GM10847 (cell line): ENCODE data around the gene ZFP1.

ENCODE experiments used
- POLR2A ChIP-seq: IDR thresholded peaks from 2 replicates; pipeline ENCODE4 v1.6.1; 2011; ENCODE audit not compliant: insufficient read length; ENCODE audit errors: extremely low read depth

The ZFP1 gene

DNA sequence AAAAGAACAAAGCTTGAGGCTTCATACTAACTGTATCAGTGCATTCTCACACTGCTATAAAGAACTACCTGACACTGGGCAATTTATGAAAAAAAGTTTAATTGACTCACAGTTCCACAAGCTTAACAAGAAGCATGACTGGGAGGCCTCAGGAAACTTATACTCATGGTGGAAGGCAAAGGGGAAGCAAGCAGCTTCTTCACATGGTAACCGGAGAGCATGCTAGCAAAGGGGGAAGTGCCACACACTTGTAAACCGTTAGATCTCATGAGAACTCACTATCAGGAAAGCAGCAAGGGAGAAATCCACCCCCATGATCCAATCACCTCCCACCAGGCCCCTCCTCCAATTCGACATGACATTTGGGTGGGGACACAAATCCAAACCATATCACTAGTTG, 33.3 kb downstream of the ZFP1 start:
- TF ChIP-seq POLR2A: no peak

DNA sequence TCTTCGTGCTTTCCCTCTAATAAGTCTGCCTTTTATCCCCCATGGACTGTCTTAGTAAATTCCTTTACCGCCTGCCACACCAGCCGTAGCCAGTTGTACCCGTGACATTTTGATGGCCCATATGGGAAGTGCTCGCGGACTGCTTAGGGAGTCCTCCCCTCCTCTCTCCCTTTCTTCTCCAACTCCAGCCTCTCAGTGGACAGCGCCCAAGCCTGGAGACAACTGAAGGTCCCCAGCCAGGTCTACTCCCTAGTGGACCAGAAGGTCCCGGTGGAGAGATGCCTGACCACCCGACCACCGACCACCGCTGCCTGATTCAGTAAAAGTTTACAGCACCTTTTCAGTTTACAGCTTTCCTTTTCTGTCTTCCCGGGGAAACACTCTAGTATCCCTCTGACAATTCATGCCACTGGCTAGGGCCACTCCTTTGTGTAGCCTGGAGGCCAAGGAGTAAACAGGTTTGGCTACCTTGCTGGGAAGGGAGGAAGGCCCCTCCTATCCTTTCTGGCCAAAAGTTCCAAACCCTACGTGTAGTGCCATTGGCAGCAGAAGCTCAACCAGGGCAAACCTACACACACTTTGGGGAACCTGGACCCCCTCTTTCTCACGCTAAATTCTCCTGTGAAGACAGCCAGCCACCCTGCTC, 40.6 kb downstream of the ZFP1 start:
- TF ChIP-seq POLR2A: no peak

DNA sequence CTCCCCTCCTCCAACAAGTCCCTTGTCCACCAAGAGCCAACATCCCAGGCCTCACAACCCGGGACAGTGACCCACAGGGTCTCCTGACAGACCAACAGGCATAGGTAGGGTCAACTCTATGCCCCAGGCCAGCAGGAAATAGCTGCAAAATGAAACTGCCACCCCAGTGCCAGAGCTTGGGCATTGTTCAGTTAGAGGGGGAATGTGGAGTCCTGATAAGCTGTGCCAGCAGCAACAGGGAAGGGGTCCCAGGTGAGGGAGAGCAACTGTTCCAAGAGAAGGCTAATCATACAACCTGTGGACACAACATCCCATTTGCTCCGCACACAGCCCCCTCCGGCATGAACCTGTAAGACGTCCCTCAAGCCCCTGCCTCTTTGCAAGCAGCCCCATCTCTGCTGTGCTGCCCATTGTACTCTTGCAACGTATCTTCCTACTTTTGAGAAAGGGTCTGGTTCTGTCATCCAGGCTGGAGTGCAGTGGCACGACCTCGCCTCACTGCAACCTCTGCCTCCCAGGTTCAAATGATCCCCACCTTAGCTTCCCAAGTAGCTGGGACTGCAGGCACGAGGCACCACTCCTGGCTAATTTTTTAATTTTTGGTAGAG, 41.4 kb downstream of the ZFP1 start:
- no peak for TF ChIP-seq POLR2A

DNA sequence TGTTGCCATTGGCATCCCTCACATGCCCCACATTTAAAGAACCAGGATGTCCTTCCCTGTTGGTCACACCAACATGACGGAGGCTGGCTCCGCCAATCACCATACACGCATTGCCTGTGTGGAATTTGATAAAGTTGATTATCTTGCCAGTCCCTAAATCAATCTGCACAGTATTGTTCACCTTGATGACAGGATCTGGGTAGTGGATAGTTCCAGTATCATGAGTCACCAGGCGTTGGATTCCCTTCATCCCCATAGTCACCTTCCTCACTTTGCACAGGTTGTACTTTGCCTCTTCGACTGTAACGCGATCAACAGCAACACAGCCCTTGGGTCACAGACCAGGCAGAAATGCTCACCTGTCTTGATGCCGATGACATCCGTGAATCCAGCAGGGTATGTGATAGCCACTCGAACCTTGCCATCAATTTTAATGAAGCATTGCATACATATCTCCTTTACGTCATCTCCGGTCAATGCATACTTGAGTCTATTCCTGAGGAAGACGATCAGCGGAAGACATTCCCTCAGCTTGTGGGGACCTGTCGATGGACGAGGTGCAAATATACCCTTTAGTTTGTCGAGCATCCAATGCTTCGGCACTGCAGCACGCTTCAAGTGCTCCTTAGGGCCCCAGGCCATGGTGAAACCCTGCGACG, 44.4 kb downstream of the ZFP1 start:
- no peak for TF ChIP-seq POLR2A

DNA sequence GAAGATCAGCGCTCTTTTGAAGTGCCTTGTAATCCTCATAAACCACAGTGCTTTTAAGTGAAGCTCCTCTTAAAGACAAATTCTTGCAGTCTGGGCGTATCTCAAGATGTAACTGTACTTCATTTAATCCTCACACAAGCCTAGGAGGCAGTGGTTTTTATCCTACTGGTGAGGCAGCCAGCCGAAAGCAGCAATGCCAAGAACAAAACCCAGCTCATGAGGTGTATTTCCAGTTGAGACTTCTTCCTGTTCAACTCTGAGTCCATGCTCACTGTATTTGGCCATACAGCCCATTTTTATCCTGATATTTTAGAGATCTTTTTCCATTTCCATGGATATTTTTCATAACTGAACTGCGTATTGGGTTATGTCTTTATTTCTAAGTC, 44.9 kb downstream of the ZFP1 start:
- no peak for TF ChIP-seq POLR2A

DNA sequence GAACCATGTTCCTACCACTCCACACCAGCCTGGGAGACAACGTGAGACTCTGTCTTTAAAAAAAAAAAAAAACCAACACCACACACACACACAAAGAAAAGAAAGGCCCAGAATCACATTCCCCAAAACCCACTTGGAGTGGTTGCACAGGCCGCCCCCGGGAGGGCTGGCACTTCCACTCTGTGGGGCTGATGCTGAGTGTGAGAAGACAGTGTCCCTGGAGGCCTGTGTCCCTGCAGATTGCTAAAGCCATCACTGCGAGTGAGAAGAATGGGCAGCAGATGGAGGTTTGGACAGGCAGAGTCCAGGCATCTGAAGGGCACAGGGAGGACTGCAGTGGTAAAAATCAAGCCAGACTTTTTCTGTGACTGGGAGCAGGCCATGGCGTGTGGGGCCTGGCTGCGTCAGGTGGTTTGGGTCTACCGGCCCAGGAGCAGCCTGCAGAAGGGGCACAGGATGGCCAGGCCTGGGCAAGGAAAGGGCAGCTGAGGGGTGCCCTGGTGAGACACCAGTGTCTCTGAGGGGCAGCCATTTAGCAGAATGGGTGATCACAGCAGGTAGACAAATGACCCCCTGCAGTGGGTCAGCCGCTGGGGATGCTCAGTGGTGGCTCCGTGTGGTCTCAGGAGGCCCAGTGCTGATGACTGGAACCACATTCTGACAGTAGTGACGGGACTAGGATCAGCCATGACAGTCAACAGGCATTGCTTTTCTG, 45.6 kb downstream of the ZFP1 start:
- TF ChIP-seq POLR2A: no peak

DNA sequence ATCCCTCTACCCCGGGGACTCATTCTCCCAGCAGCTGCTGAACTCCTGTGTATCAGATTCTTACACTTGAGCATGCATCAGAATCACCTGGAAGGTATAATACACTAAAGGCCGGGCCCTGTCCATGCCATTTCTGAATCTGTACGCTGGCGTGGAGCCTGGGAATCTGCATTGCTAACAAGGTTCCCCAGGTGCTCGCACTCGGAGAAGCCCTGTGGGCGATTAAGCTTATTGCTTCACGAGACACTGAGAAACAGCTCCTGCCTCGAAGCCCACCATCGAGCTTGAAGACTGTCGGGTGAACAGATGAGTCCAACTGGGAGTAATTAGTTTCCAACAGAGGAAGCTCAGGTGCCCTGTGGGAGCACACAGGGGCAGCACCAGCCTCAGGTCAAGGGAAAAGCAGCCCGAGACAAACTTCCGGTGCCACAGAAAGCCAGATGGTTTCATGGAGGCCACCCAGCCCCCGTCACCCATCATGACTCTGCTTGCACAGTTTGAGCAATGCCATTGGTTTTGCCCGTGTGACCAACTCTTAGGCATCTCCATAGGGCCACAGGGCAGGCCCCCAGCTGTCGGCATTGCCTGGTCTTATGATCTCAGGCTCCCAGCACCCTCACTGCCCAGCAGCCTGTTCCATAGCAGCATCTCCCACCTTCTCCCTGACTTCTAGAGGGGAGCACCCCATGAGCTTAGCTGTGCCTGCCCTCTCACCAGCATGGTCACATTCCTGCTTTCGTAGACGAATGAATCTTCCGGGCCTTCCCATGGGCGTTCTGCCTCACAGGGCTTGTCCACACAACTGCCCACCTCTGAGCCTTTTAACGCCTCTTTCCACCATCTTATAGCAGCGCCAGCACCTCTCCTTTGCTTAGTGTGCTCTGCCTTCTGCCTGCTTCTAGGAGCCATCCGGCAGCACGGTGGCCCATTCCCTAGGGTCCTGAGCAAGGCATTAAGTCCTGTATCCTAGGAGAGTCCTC, 47.8 kb downstream of the ZFP1 start:
- TF ChIP-seq POLR2A: no peak

DNA sequence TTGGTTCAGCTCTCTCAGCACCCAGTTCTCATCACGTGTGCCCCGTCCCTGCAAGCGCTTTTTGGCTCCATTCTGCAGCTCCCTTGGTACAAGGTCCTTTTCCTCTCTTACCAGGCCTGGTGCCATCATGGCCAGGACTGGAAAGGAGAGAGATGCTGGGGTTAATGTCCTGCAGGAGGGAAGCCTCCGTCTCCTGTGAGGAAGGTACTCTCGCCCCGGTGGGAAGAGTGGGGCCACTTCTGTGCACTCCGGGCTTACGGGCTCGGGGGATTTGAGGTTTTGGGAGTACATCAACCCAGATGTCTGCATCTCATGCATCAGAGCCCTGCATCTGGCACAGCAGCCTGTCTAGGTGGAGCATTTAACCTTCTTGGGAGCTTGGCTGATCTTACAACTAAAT, 48.5 kb downstream of the ZFP1 start:
- TF ChIP-seq POLR2A: no peak

DNA sequence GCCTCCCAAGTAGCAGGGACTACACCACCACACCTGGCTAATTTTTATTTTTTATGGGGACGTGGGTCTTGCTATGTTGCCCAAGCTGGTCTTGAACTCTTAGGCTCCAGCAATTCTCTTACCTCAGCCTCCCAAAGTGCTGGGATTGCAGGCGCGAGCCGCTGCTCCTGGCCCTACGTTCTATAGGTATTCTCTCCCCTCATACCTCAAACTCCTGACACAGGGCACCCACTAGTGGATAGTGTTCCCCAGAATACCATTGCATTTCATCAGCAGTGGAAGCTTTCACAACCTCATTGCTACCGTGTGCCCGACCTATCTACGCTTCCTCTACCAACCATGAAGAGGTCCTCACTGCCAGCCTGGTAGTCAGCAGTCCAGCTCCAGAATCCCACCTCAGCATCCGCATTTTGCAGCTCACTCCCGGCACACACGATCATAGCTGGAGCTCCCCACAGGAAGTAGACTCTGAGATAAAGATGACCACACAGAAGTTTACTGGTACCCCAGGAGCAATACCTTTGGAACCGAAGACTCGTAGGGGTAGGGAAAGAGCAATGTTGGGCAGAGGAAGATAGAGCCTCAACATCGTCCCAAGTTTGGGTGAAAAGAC, 49.3 kb downstream of the ZFP1 start:
- TF ChIP-seq POLR2A: no peak

DNA sequence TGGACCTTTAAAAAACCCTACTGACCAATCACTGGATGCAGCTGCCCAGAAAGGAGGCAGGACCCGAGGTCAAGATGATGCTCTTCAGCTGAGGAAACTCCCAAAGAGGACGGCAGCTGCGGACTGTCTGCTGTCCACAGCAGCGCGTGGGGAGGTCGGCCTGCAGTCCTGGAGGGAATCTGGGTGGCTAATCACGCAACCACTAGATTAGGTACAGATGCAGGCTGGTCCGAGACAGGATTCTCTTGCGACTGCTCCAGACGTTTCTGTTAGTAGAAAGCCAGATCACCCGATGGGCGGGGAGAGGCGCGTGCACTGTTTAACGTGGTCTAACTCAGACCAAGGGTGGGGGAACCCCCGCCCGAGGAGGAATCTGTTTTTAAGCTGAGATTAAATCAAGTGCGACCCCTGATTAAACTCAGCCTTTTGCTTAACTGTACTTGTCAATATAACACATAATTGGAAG, 49.8 kb downstream of the ZFP1 start:
- no peak for TF ChIP-seq POLR2A

DNA sequence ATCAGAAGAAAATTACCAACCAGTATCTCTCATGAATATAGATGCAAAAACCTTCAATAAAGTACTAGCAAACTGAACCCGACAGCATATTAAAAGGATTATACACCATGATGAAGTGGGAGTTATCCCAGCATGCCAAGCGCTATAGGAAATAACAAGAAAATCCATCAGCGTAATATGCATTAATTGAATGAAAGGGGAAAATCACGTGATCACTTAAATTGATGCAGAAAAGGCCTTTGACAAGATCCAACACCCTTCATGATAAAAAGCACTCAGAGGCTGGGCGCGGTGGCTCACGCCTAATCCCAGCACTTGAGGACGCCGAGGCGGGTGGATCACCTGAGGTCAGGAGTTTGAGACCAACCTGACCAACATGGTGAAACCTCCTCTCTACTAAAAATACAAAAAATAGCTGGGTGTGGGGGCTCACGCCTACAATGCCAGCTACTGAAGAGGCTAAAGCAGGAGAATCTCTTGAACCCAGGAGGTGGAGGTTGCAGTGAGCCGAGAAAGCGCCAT, 53.8 kb downstream of the ZFP1 start:
- TF ChIP-seq POLR2A: no peak

DNA sequence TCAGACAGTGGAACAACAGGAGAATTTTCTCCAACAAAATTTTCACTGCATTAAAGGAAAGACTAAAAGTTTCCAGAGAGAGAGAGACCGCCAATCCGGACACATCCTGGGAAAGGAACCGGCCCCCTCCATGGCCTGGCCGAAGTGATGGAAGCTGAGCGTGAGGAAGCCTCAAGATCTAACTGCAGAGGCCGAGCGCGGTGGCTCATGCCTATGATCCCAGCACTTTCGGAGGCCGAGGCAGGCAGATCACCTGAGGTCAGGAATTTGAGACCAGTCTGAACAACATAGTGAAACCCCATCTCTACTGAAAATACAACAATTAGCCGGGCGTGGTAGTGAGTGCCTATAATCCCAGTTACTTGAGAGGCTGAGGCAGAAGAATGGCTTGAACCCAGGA, 54.8 kb downstream of the ZFP1 start:
- TF ChIP-seq POLR2A: no peak

DNA sequence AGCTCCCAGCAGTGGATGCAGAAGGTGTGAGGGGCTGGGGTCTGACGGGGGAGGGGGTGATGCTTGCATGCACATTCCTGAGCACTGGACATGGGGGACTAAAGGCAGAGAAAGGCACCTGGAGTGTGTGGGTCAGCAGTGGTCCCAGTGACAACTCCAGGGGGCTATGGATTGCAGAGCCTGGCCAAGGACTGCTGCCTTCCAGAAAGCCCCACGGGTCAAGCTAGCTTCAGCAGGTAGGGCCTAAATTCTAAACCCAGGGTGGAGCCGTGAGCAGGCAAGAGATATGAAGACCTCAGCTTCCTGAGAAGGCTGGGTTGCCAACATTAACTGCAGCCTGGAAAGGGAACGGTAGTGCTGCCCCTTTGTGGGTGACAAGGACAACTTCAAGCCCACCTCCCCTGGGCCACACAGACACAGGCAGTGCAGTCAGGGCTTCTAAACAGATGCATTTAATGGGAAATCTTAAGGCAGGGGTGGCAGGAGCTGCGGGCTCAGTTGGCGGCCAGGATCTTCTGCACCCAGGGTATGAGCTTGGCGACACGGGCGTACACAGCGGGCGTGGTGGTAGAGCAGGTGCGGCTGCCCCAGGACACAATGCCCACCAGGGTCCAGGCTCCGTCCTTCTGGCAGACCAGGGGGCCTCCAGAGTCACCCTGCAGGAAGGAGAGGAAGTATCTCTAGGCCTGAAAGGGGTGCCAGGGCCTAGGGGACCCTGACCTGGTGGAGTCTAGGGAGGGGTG, 55.5 kb downstream of the ZFP1 start:
- no peak for TF ChIP-seq POLR2A

DNA sequence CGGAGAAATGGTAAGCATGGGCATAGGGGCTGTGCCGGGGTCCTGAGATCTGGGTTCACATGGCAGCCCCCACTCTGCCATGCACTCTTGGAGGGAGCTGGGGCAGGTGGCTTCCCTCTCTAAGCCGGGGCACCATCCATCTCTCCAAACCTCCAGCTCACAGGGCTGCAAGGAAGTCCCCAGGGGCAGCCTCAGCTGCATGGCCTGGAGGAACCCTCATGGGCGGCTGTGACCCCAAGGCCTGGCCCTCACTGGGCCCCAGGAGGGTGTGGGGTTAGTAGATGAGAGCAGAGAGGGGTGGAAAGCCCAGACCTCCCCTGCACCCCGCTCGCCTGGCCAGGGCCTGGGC, 56.1 kb downstream of the ZFP1 start:
- no peak for TF ChIP-seq POLR2A
